ENCODE measurements around the gene XPO5.

DNA sequence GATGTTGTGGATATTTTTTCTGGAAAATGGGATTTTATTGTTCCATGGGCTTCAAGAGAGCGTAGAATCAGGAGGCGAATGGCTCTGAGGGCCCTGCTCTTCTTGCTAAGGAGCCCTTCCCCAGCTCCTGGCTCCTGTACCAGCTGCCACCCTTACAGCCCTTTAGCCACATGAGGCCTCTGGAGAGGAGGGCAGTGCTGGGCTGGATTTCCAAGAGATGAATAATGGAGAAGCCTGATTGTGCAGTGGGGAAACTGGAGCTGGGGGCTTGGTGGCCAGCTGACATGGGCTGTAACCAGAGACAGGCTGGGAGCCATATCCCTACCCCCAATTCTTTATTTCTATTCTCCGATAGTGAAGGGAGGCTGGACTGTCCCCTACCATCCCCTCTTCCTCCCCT is 74.9 kb downstream of the XPO5 start:
- TF ChIP-seq, protein P1, sequence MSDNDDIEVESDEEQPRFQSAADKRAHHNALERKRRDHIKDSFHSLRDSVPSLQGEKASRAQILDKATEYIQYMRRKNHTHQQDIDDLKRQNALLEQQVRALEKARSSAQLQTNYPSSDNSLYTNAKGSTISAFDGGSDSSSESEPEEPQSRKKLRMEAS (IDR thresholded peaks at IDR 0.05; ENCODE audit: low read depth): no peak
- TF ChIP-seq, protein P2, sequence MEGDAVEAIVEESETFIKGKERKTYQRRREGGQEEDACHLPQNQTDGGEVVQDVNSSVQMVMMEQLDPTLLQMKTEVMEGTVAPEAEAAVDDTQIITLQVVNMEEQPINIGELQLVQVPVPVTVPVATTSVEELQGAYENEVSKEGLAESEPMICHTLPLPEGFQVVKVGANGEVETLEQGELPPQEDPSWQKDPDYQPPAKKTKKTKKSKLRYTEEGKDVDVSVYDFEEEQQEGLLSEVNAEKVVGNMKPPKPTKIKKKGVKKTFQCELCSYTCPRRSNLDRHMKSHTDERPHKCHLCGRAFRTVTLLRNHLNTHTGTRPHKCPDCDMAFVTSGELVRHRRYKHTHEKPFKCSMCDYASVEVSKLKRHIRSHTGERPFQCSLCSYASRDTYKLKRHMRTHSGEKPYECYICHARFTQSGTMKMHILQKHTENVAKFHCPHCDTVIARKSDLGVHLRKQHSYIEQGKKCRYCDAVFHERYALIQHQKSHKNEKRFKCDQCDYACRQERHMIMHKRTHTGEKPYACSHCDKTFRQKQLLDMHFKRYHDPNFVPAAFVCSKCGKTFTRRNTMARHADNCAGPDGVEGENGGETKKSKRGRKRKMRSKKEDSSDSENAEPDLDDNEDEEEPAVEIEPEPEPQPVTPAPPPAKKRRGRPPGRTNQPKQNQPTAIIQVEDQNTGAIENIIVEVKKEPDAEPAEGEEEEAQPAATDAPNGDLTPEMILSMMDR (IDR thresholded peaks at IDR 0.05): no peak
- TF ChIP-seq CHD2 (IDR thresholded peaks at IDR 0.05; ENCODE audit: low read length, partially characterized antibody) (no peak), FOXJ3 (CRISPR knock-in tag; IDR thresholded peaks at IDR 0.05) (no peak), EP300 (IDR thresholded peaks at IDR 0.05; ENCODE audit: borderline replicate concordance in 1 of 2, low read depth in 1 of 2, low read length in 1 of 2) (no peak)
